ENCODE results near the gene ATP11A.

The ATP11A gene

GRCh38 chr13:112711528-112712265 is 21.9 kb downstream of the ATP11A start:
- no peak for TF ChIP-seq EZH2phosphoT487 (IDR thresholded peaks at IDR 0.05; ENCODE audit: low read depth)
- no peak for TF ChIP-seq CTCF (IDR thresholded peaks at IDR 0.05; ENCODE audit: low read depth, low read length)
- Histone ChIP-seq H3K36me3 (replicated peaks; ENCODE audit: low read depth, low read length) (no peaks in the 10 kb centered on the region), H3K27me3 (ENCODE audit: low read depth, low read length) (no peaks in the 10 kb centered on the region), H3K4me2 (ENCODE audit: low read length) (peak overlapping the region; percentile 13; the same call in 1 of the 2 replicates), H3K9ac (ENCODE audit: low read length) (no peak overlapping the region), H4K20me1 (ENCODE audit: insufficient read depth, low read length) (peaks cover 65% of the 10 kb centered on the region), H3K4me3 (ENCODE audit: low read length) (no peak overlapping the region), H2AFZ (ENCODE audit: low read depth, low read length) (no peak overlapping the region), H3K79me2 (ENCODE audit: low read length) (peaks cover 59% of the 10 kb centered on the region), H3K27ac (ENCODE audit: low read length) (no peak overlapping the region), H3K4me1 (ENCODE audit: low read length) (peaks cover 9% of the 10 kb centered on the region), H3K9me3 (ENCODE audit: insufficient read depth, low read length) (no peaks in the 10 kb centered on the region)

DNA sequence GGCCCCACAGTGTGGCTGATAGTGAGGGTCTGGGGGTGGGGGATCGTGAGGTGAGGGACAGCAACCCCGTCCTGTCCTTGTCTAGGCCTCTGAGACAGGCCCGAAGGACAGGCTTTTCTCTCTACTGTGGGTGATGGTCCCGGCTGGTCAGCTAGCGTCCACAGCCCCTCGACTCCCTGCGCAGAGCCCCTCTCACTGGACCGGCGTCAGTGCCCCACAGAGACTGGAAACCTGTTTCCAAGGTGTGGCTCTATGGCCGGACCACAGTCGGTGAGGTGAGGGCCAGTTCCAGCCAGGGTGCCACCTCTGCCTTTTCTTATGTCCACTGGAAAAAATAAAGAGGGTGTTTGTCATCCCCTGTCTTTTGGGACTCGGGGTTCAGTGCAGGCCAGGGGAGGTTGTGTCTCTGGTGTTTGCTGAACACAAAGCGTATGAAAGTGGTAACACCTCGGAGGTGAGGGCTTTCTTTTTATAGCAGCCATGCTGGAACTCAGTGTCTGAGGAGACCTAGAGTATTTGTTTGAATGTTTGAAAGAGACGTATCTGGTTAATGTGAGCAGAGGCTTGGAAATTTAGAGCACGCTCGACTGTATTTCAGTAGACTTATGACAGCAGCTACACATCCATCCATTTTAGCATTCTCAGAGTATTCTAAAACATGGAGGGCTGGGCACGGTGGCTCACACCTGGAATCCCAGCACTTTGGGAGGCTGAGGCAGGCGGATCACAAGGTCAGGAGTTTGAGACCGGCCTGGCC is 22.8 kb downstream of the ATP11A start:
- H3K9me3 ChIP-seq (ENCODE audit: insufficient read depth, low read length): no peaks in the 10 kb centered on the region
- TF ChIP-seq CTCF (IDR thresholded peaks at IDR 0.05; ENCODE audit: low read depth, low read length) (no peak), EZH2phosphoT487 (IDR thresholded peaks at IDR 0.05; ENCODE audit: low read depth) (no peak)
- peaks cover 9% of the 10 kb centered on the region for H3K4me1 ChIP-seq (ENCODE audit: low read length)
- H3K4me2 ChIP-seq (ENCODE audit: low read length): no peak overlapping the region
- H3K79me2 ChIP-seq (ENCODE audit: low read length): peaks cover 56% of the 10 kb centered on the region
- no peaks in the 10 kb centered on the region for H3K36me3 ChIP-seq (replicated peaks; ENCODE audit: low read depth, low read length)
- H3K27me3 ChIP-seq (ENCODE audit: low read depth, low read length): no peaks in the 10 kb centered on the region
- H4K20me1 ChIP-seq (ENCODE audit: insufficient read depth, low read length): peaks cover 74% of the 10 kb centered on the region
- H2AFZ ChIP-seq (ENCODE audit: low read depth, low read length): no peak overlapping the region
- no peak overlapping the region for H3K4me3 ChIP-seq (ENCODE audit: low read length)
- no peak overlapping the region for H3K9ac ChIP-seq (ENCODE audit: low read length)
- H3K27ac ChIP-seq (ENCODE audit: low read length): no peak overlapping the region

- H3K36me3 ChIP-seq (replicated peaks; ENCODE audit: low read depth, low read length): no peaks in the 10 kb centered on the region
- peaks cover 53% of the 10 kb centered on the region for H3K79me2 ChIP-seq (ENCODE audit: low read length)
- H3K27ac ChIP-seq (ENCODE audit: low read length): no peak overlapping the region
- no peaks in the 10 kb centered on the region for H3K27me3 ChIP-seq (ENCODE audit: low read depth, low read length)
- H3K9ac ChIP-seq (ENCODE audit: low read length): no peak overlapping the region
- peaks cover 9% of the 10 kb centered on the region for H3K4me1 ChIP-seq (ENCODE audit: low read length)
- no peak for TF ChIP-seq EZH2phosphoT487 (IDR thresholded peaks at IDR 0.05; ENCODE audit: low read depth)
- TF ChIP-seq CTCF (IDR thresholded peaks at IDR 0.05; ENCODE audit: low read depth, low read length): no peak
- no peaks in the 10 kb centered on the region for H3K9me3 ChIP-seq (ENCODE audit: insufficient read depth, low read length)
- H3K4me3 ChIP-seq (ENCODE audit: low read length): no peak overlapping the region
- peaks cover 67% of the 10 kb centered on the region for H4K20me1 ChIP-seq (ENCODE audit: insufficient read depth, low read length)
- H2AFZ ChIP-seq (ENCODE audit: low read depth, low read length): no peak overlapping the region
- H3K4me2 ChIP-seq (ENCODE audit: low read length): no peak overlapping the region
Measured at GRCh38 chr13:112713517-112714253, 23.8 kb downstream of the ATP11A start.
